Measurements from ENCODE around the gene PDE4D. TPM values are rescaled to one million over a fixed set of nuclear protein-coding genes. Genes with fewer than 3 reads are reported as not detected.

The PDE4D gene
- total RNA-seq, 1 experiment from 2014 or later: 3.6 TPM

DNA sequence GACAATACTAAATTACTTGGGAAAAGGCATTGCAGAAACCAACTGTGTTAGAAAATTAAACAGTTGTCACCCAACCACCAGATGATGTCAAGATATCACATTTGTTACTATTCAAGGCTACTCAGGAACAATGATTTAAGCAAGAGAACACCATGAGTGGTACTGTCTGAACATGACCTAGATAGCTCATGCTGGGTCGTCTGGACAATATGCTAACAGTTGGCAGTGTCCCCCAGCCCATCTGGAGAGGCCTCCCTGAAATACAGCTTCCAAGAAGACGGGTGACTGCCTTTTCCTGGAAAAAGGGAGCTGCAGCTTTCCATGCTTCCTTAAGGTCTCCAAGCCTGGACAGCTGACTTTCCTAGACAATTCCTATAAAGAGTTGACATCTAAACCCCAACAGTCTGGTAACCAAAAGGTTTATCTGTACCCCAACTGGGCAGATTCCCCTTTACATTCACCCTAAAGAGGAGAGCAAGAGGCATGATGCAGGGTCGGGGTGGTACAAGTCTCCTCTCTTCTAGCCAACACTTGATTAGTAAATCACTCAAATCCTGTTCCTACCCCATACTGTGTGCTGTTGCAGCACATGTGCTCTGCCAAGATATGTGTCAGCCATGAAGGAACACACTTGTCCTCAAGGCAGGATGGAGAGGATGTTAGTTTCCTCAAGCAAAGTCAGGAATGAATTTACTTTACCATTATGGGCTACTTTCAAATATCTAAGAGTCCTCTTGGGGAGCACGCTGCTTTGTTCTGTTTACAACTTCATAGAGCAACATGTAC lies 433.0 kb downstream of the PDE4D start:
- intact Hi-C loops (cut with micrococcal nuclease): no loop called here
- H2AFZ ChIP-seq (ENCODE audit: low read length): no peak overlapping the region
- no peak overlapping the region for H3K27ac ChIP-seq (ENCODE audit: low read length)
- ATAC-seq (no peak), DNase-seq (no peak)
- CTCF ChIA-PET: no interaction called here
- no peaks in the 10 kb centered on the region for H4K20me1 ChIP-seq (ENCODE audit: low read length)
- no peak for TF ChIP-seq EZH2phosphoT487 (IDR thresholded peaks at IDR 0.05; ENCODE audit: borderline replicate concordance, low read length)
- no peak for TF ChIP-seq EZH2 (IDR thresholded peaks at IDR 0.05; ENCODE audit: low read length, unreplicated experiment)
- TF ChIP-seq, protein P1, sequence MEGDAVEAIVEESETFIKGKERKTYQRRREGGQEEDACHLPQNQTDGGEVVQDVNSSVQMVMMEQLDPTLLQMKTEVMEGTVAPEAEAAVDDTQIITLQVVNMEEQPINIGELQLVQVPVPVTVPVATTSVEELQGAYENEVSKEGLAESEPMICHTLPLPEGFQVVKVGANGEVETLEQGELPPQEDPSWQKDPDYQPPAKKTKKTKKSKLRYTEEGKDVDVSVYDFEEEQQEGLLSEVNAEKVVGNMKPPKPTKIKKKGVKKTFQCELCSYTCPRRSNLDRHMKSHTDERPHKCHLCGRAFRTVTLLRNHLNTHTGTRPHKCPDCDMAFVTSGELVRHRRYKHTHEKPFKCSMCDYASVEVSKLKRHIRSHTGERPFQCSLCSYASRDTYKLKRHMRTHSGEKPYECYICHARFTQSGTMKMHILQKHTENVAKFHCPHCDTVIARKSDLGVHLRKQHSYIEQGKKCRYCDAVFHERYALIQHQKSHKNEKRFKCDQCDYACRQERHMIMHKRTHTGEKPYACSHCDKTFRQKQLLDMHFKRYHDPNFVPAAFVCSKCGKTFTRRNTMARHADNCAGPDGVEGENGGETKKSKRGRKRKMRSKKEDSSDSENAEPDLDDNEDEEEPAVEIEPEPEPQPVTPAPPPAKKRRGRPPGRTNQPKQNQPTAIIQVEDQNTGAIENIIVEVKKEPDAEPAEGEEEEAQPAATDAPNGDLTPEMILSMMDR (conservative IDR thresholded peaks at IDR 0.05; ENCODE audit: low read depth, low read length): no peak
- H3K9ac ChIP-seq (ENCODE audit: low read length): no peak overlapping the region
- no peak overlapping the region for H3K4me2 ChIP-seq (ENCODE audit: low read length)
- no peak overlapping the region for H3K4me3 ChIP-seq (ENCODE audit: low read length)
- H3K27me3 ChIP-seq (ENCODE audit: low read length): no peaks in the 10 kb centered on the region
- H3K9me2 ChIP-seq (replicated peaks; ENCODE audit: low read length): no peaks in the 10 kb centered on the region
- H3K4me1 ChIP-seq (ENCODE audit: insufficient read depth, low read length): 0 out of 2 replicates have a peak, but pooled peaks cover 3% of the 10 kb centered on the region
- POLR2A ChIA-PET (ENCODE audit: unreplicated experiment): no interaction called here
- H3K36me3 ChIP-seq (ENCODE audit: low read depth, low read length): no peaks in the 10 kb centered on the region
- H3K9me3 ChIP-seq (ENCODE audit: low read length): no peaks in the 10 kb centered on the region
- no TSS peak for BruUV-seq (replicated peaks)
- no peaks in the 10 kb centered on the region for H3K79me2 ChIP-seq (ENCODE audit: low read length)
- H3F3A ChIP-seq (ENCODE audit: low read length, unreplicated experiment): no peaks in the 10 kb centered on the region

- Histone ChIP-seq H3K9ac (ENCODE audit: low read length) (no peak overlapping the region), H2AFZ (ENCODE audit: low read length) (no peak overlapping the region), H3K4me1 (ENCODE audit: insufficient read depth, low read length) (0 out of 2 replicates have a peak, but pooled peaks cover 3% of the 10 kb centered on the region), H3K79me2 (ENCODE audit: low read length) (no peaks in the 10 kb centered on the region), H3K9me2 (replicated peaks; ENCODE audit: low read length) (no peaks in the 10 kb centered on the region), H3K4me3 (ENCODE audit: low read length) (no peak overlapping the region), H3K4me2 (ENCODE audit: low read length) (no peak overlapping the region), H3K9me3 (ENCODE audit: low read length) (no peaks in the 10 kb centered on the region), H3F3A (ENCODE audit: low read length, unreplicated experiment) (no peaks in the 10 kb centered on the region), H3K27ac (ENCODE audit: low read length) (no peak overlapping the region), H4K20me1 (ENCODE audit: low read length) (no peaks in the 10 kb centered on the region), H3K27me3 (ENCODE audit: low read length) (no peaks in the 10 kb centered on the region), H3K36me3 (ENCODE audit: low read depth, low read length) (no peaks in the 10 kb centered on the region)
- ATAC-seq (no peak), DNase-seq (no peak)
- TF ChIP-seq, protein P1 (conservative IDR thresholded peaks at IDR 0.05; ENCODE audit: low read depth, low read length): no peak
- TF ChIP-seq EZH2phosphoT487 (IDR thresholded peaks at IDR 0.05; ENCODE audit: borderline replicate concordance, low read length): no peak
- no peak for TF ChIP-seq EZH2 (IDR thresholded peaks at IDR 0.05; ENCODE audit: low read length, unreplicated experiment)
- intact Hi-C loops (cut with micrococcal nuclease): no loop called here
- POLR2A ChIA-PET (ENCODE audit: unreplicated experiment): no interaction called here
- no TSS peak for BruUV-seq (replicated peaks)
- CTCF ChIA-PET: no interaction called here
Measured at GRCh38 chr5:59458966-59459729, 434.4 kb downstream of the PDE4D start.

- Histone ChIP-seq H3K4me3 (ENCODE audit: low read length) (no peak overlapping the region), H3K27ac (ENCODE audit: low read length) (no peak overlapping the region), H3K9me2 (replicated peaks; ENCODE audit: low read length) (no peaks in the 10 kb centered on the region), H3K79me2 (ENCODE audit: low read length) (no peaks in the 10 kb centered on the region), H3K27me3 (ENCODE audit: low read length) (no peaks in the 10 kb centered on the region), H3K9ac (ENCODE audit: low read length) (no peak overlapping the region), H3F3A (ENCODE audit: low read length, unreplicated experiment) (no peaks in the 10 kb centered on the region), H3K4me1 (ENCODE audit: insufficient read depth, low read length) (0 out of 2 replicates have a peak, but pooled peaks cover 3% of the 10 kb centered on the region), H3K36me3 (ENCODE audit: low read depth, low read length) (no peaks in the 10 kb centered on the region), H3K4me2 (ENCODE audit: low read length) (no peak overlapping the region), H2AFZ (ENCODE audit: low read length) (no peak overlapping the region), H4K20me1 (ENCODE audit: low read length) (no peaks in the 10 kb centered on the region), H3K9me3 (ENCODE audit: low read length) (no peaks in the 10 kb centered on the region)
- no peak for DNase-seq
- ChIA-PET POLR2A (ENCODE audit: unreplicated experiment) (no interaction called here), CTCF (no interaction called here)
- intact Hi-C loops (cut with micrococcal nuclease): no loop called here
- BruUV-seq (replicated peaks): no TSS peak
- no peak for TF ChIP-seq EZH2phosphoT487 (IDR thresholded peaks at IDR 0.05; ENCODE audit: borderline replicate concordance, low read length)
- TF ChIP-seq EZH2 (IDR thresholded peaks at IDR 0.05; ENCODE audit: low read length, unreplicated experiment): no peak
- TF ChIP-seq, protein P1 (conservative IDR thresholded peaks at IDR 0.05; ENCODE audit: low read depth, low read length): no peak
- ATAC-seq: no peak
Measured at GRCh38 chr5:59458321-59458720, 435.2 kb downstream of the PDE4D start.
